ENCODE measurements around the gene PLCH1.

PLCH1 gene

GRCh38 chr3:155701882-155702465, 42.9 kb downstream of the PLCH1 start:
- peak; percentile 90 for ATAC-seq
- TF ChIP-seq OSR1 (CRISPR knock-in tag; IDR thresholded peaks at IDR 0.05) (no peak), RARB (CRISPR knock-in tag; IDR thresholded peaks at IDR 0.05) (no peak), ZFP30 (CRISPR knock-in tag; IDR thresholded peaks at IDR 0.05) (no peak), PATZ1 (CRISPR knock-in tag; IDR thresholded peaks at IDR 0.05; ENCODE audit: borderline replicate concordance) (no peak), TSHZ2 (CRISPR knock-in tag; IDR thresholded peaks at IDR 0.05) (no peak), PPARA (CRISPR knock-in tag; IDR thresholded peaks at IDR 0.05; ENCODE audit: borderline replicate concordance) (no peak), GLIS3 (CRISPR knock-in tag; IDR thresholded peaks at IDR 0.05) (no peak), TOX (CRISPR knock-in tag; IDR thresholded peaks at IDR 0.05; ENCODE audit: borderline replicate concordance) (no peak), ZFP3 (CRISPR knock-in tag; IDR thresholded peaks at IDR 0.05) (no peak), CSRNP3 (CRISPR knock-in tag; IDR thresholded peaks at IDR 0.05) (no peak), ZNF8 (CRISPR knock-in tag; IDR thresholded peaks at IDR 0.05) (no peak), TCF4 (CRISPR knock-in tag; IDR thresholded peaks at IDR 0.05; ENCODE audit: borderline replicate concordance) (no peak), ESRRG (CRISPR knock-in tag; IDR thresholded peaks at IDR 0.05) (no peak), ISL1 (CRISPR knock-in tag; IDR thresholded peaks at IDR 0.05) (no peak), POU6F1 (CRISPR knock-in tag; IDR thresholded peaks at IDR 0.05; ENCODE audit: borderline replicate concordance, low read depth) (no peak)

GRCh38 chr3:155697542-155697941, 47.3 kb downstream of the PLCH1 start:
- no peak for TF ChIP-seq ZFP30 (CRISPR knock-in tag; IDR thresholded peaks at IDR 0.05)
- no peak for TF ChIP-seq PPARA (CRISPR knock-in tag; IDR thresholded peaks at IDR 0.05; ENCODE audit: borderline replicate concordance)
- TF ChIP-seq ZFP3 (CRISPR knock-in tag; IDR thresholded peaks at IDR 0.05): no peak
- no peak for TF ChIP-seq ZNF565 (CRISPR knock-in tag; conservative IDR thresholded peaks at IDR 0.05; ENCODE audit: low read depth)
- no peak for TF ChIP-seq TOX (CRISPR knock-in tag; IDR thresholded peaks at IDR 0.05; ENCODE audit: borderline replicate concordance)
- TF ChIP-seq CREB5 (CRISPR knock-in tag; IDR thresholded peaks at IDR 0.05; ENCODE audit: low read depth): no peak
- no peak for TF ChIP-seq OSR1 (CRISPR knock-in tag; IDR thresholded peaks at IDR 0.05)
- no peak for TF ChIP-seq GLIS3 (CRISPR knock-in tag; IDR thresholded peaks at IDR 0.05)
- TF ChIP-seq RARB (CRISPR knock-in tag; IDR thresholded peaks at IDR 0.05): no peak
- TF ChIP-seq ZNF70 (CRISPR knock-in tag; IDR thresholded peaks at IDR 0.05): no peak
- TF ChIP-seq BACH2 (CRISPR knock-in tag; IDR thresholded peaks at IDR 0.05; ENCODE audit: borderline replicate concordance): no peak
- no peak for TF ChIP-seq ISL1 (CRISPR knock-in tag; IDR thresholded peaks at IDR 0.05)
- no peak for TF ChIP-seq TSHZ2 (CRISPR knock-in tag; IDR thresholded peaks at IDR 0.05)
- TF ChIP-seq POU6F1 (CRISPR knock-in tag; IDR thresholded peaks at IDR 0.05; ENCODE audit: borderline replicate concordance, low read depth): no peak
- no peak for TF ChIP-seq CSDC2 (CRISPR knock-in tag; IDR thresholded peaks at IDR 0.05)
- no peak for TF ChIP-seq TCF4 (CRISPR knock-in tag; IDR thresholded peaks at IDR 0.05; ENCODE audit: borderline replicate concordance)
- ATAC-seq: no peak
